Measurements from ENCODE around the gene NUP62.
"Not testable (repeated sequence)": the region's sequence is repeated elsewhere in the genome, so short reads cannot be mapped to it uniquely, and the experiment has no call there.

Gene NUP62

GRCh38 chr19:49957262-49957915 is 28.1 kb upstream of the NUP62 start:
- Mint-ChIP-seq H3K36me3 (ENCODE audit: low read depth) (no peaks in the 10 kb centered on the region), H3K9me3 (no peaks in the 10 kb centered on the region), H3K4me3 (no peak overlapping the region), H3K27ac (no peak overlapping the region), H3K27me3 (peaks cover 4% of the 10 kb centered on the region), H3K4me1 (peaks cover 1% of the 10 kb centered on the region)
- no peak for DNase-seq
- no peak for ATAC-seq

GRCh38 chr19:49956115-49956495 is 26.8 kb upstream of the NUP62 start:
- Mint-ChIP-seq H3K36me3 (ENCODE audit: low read depth) (no peaks in the 10 kb centered on the region), H3K4me3 (no peak overlapping the region), H3K9me3 (no peaks in the 10 kb centered on the region), H3K4me1 (peaks cover 1% of the 10 kb centered on the region), H3K27me3 (peaks cover 4% of the 10 kb centered on the region), H3K27ac (no peak overlapping the region)
- DNase-seq (no peak), ATAC-seq (no peak)

- H3K36me3 Mint-ChIP-seq (ENCODE audit: low read depth) = no peaks in the 10 kb centered on the region
- ATAC-seq = no peak
- no peaks in the 10 kb centered on the region for H3K9me3 Mint-ChIP-seq
- peaks cover 1% of the 10 kb centered on the region for H3K4me1 Mint-ChIP-seq
- peaks cover 2% of the 10 kb centered on the region for H3K27me3 Mint-ChIP-seq
- no peak overlapping the region for H3K4me3 Mint-ChIP-seq
- no peak for DNase-seq
- no peak overlapping the region for H3K27ac Mint-ChIP-seq
These were observed 25.6 kb upstream of the NUP62 start for GRCh38 chr19:49954933-49955332.

- ATAC-seq = no peak
- peaks cover 1% of the 10 kb centered on the region for H3K4me1 Mint-ChIP-seq
- H3K27me3 Mint-ChIP-seq = peaks cover 2% of the 10 kb centered on the region
- no peaks in the 10 kb centered on the region for H3K9me3 Mint-ChIP-seq
- no peak for DNase-seq
- H3K36me3 Mint-ChIP-seq (ENCODE audit: low read depth) = no peaks in the 10 kb centered on the region
- H3K4me3 Mint-ChIP-seq = no peak overlapping the region
- no peak overlapping the region for H3K27ac Mint-ChIP-seq
These were observed 25.0 kb upstream of the NUP62 start for GRCh38 chr19:49954092-49954829.

DNA sequence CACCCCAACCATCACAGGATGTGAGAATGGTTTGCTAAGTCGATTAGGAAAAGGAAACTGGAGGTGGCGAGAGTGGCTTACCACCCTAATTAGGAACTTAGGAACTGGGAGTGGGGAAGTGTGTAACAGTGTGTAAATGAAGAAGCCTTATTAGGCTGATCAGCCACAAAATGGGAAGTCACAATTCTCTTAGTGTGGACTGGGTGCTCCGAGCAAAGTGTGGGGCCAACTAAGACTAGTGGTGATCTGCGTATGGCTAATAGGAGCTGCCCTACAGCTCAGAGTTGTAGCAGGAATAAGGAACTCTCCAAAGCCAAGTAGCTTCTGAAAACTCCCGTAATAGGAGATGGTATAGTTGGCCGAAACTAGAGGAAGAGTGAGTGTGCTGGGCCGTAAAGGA is 24.1 kb upstream of the NUP62 start:
- no peaks in the 10 kb centered on the region for H3K9me3 Mint-ChIP-seq
- H3K4me1 Mint-ChIP-seq = peaks cover 1% of the 10 kb centered on the region
- peaks cover 2% of the 10 kb centered on the region for H3K27me3 Mint-ChIP-seq
- H3K36me3 Mint-ChIP-seq (ENCODE audit: low read depth) = no peaks in the 10 kb centered on the region
- DNase-seq (no peak), ATAC-seq (no peak)
- H3K27ac Mint-ChIP-seq = no peak overlapping the region
- no peak overlapping the region for H3K4me3 Mint-ChIP-seq

DNA sequence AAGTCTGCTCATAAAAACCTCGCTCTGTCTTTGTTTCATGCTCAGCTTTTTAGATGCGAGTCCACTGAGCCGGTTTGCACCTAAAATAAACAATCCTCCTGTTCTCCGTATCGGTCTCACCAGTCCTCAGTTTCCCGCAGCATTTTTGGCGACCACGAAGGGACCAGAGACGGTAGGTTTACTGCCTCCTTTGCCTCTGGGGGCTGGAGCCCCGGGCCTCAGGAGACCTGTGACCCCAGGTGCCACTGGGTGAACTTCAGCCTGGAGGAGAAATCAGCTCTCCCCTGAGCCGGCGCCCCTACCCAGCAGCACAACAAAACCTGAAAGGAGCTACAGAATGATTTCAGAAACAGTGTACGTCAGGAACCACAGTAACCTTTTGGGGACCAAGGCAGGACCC is 23.6 kb upstream of the NUP62 start:
- peaks cover 1% of the 10 kb centered on the region for H3K4me1 Mint-ChIP-seq
- H3K4me3 Mint-ChIP-seq = no peak overlapping the region
- DNase-seq = no peak
- no peaks in the 10 kb centered on the region for H3K36me3 Mint-ChIP-seq (ENCODE audit: low read depth)
- no peak for ATAC-seq
- H3K27me3 Mint-ChIP-seq = peaks cover 1% of the 10 kb centered on the region
- no peaks in the 10 kb centered on the region for H3K9me3 Mint-ChIP-seq
- no peak overlapping the region for H3K27ac Mint-ChIP-seq

- Mint-ChIP-seq H3K4me1 (peaks cover 1% of the 10 kb centered on the region), H3K4me3 (no peak overlapping the region), H3K9me3 (no peaks in the 10 kb centered on the region), H3K27ac (no peak overlapping the region), H3K36me3 (ENCODE audit: low read depth) (no peaks in the 10 kb centered on the region), H3K27me3 (peaks cover 2% of the 10 kb centered on the region)
- ATAC-seq (no peak), DNase-seq (no peak)
These were observed 23.2 kb upstream of the NUP62 start for GRCh38 chr19:49952479-49952836.

DNA sequence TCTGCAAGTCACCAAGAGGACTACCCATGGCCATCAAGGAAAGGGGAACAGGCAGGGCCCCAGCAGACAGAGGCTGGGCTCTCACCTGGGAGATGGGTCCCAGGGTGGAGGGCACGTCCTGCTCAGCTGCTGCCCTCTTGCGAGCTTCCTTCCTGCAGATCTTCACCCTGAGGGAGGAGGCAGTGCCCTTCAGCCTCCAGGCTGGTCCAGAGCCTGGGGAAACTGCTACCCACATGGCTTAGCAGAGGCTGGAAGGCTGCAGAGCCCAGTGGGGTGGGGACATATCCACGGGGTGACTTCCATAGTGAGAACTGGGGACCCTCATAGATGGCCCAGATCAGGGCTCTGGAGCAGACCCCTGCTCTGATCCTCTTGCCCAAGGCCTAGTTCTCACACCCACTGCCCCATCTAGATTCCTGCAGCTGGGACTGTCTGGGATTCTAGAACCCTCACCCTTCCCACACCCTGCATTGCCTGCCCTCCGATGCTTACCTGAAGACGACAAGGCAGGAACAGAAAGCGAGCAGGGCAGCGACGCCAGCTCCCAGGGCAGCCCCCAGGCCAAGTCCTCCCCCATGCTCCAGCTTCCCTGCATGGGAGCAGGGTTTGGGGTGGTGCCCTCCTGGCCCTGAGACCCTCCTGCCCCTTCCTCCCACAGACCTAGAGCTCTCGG is 22.6 kb upstream of the NUP62 start:
- Mint-ChIP-seq H3K9me3 (no peaks in the 10 kb centered on the region), H3K27me3 (peaks cover 2% of the 10 kb centered on the region), H3K27ac (no peak overlapping the region), H3K4me1 (peaks cover 1% of the 10 kb centered on the region), H3K36me3 (ENCODE audit: low read depth) (no peaks in the 10 kb centered on the region), H3K4me3 (no peak overlapping the region)
- ATAC-seq = no peak
- DNase-seq = no peak

- peaks cover 8% of the 10 kb centered on the region for H3K27me3 Mint-ChIP-seq
- H3K4me1 Mint-ChIP-seq = peaks cover 1% of the 10 kb centered on the region
- no peaks in the 10 kb centered on the region for H3K36me3 Mint-ChIP-seq (ENCODE audit: low read depth)
- H3K27ac Mint-ChIP-seq = no peak overlapping the region
- no peaks in the 10 kb centered on the region for H3K9me3 Mint-ChIP-seq
- ATAC-seq = no peak
- DNase-seq = no peak
- no peak overlapping the region for H3K4me3 Mint-ChIP-seq
These were observed 21.7 kb upstream of the NUP62 start for GRCh38 chr19:49950956-49951526.

GRCh38 chr19:49950590-49950948 is 21.3 kb upstream of the NUP62 start:
- Mint-ChIP-seq H3K27me3 (peaks cover 8% of the 10 kb centered on the region), H3K4me1 (peaks cover 1% of the 10 kb centered on the region), H3K36me3 (ENCODE audit: low read depth) (no peaks in the 10 kb centered on the region), H3K9me3 (no peaks in the 10 kb centered on the region), H3K27ac (no peak overlapping the region), H3K4me3 (no peak overlapping the region)
- DNase-seq (no peak), ATAC-seq (no peak)

DNA sequence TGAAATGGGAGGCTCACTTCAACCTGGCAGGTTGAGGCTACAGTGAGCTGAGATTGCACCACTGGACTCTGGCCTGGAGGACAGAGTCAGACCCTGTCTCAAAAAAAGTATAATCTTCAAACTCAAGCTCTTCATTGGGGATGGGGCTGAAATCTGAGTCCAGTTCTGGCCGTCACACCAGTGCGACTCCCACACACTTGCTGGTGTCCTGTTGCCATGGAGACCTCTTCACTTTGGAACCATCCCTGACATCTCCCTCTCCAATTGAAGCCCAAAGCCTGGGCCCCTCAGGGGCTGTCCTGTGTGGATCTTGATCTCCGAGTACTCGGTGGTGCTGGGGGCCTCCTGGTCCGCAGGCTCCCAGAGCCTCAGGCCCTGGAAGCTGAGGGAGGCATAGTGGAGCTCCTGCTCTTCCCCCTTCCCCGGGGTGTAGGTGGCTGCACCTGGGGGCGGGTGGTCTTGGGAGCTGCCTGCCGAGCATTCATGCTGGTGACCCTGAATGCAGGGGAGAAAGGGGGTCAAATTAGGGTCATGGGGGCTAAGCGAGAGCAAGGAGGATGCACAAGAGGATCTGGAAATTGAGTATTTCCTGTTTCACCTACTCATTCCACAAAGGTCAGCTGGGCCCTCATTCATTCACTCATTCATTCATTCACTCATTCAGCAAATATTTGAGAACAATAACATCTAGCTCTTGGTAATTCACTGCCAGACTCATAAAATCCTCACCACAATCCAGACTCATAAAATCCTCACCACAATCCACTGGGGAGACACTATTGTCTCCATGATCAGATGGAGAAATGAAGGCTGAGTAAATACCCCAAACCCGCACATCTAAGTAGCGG is 20.7 kb upstream of the NUP62 start:
- Mint-ChIP-seq H3K27me3 (peaks cover 8% of the 10 kb centered on the region), H3K4me1 (peaks cover 1% of the 10 kb centered on the region), H3K36me3 (ENCODE audit: low read depth) (no peaks in the 10 kb centered on the region), H3K27ac (no peak overlapping the region), H3K9me3 (no peaks in the 10 kb centered on the region), H3K4me3 (no peak overlapping the region)
- ATAC-seq (no peak), DNase-seq (no peak)

- H3K27ac Mint-ChIP-seq = no peak overlapping the region
- ATAC-seq = no peak
- DNase-seq = no peak
- peaks cover 18% of the 10 kb centered on the region for H3K27me3 Mint-ChIP-seq
- H3K4me3 Mint-ChIP-seq = no peak overlapping the region
- peaks cover 8% of the 10 kb centered on the region for H3K4me1 Mint-ChIP-seq
- H3K9me3 Mint-ChIP-seq = no peaks in the 10 kb centered on the region
- H3K36me3 Mint-ChIP-seq (ENCODE audit: low read depth) = no peaks in the 10 kb centered on the region
These were observed 17.1 kb upstream of the NUP62 start for GRCh38 chr19:49946415-49946814.

DNA sequence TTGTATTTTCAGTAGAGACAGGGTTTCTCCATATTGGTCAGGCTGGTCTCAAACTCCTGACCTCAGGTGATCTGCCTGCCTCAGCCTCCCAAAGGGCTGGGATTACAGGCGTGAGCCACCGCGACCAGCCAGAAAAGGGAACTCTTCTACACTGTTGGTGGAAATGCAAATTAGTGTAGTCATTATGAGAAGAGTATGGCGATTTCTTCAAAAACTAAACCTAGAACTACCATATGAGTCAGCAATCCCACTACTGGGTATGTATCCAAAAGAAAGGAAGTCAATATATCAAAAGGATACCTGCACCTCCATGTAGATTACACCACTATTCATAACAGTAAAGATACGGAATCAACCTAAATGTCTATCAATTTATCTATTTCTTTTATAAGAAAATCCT is 15.3 kb upstream of the NUP62 start:
- not testable (repeated sequence) for H3K36me3 Mint-ChIP-seq (ENCODE audit: low read depth); H3K4me1 Mint-ChIP-seq; H3K4me3 Mint-ChIP-seq; DNase-seq; H3K9me3 Mint-ChIP-seq; H3K27ac Mint-ChIP-seq
- ATAC-seq = peak; percentile 78
- peaks cover 18% of the 10 kb centered on the region for H3K27me3 Mint-ChIP-seq

DNA sequence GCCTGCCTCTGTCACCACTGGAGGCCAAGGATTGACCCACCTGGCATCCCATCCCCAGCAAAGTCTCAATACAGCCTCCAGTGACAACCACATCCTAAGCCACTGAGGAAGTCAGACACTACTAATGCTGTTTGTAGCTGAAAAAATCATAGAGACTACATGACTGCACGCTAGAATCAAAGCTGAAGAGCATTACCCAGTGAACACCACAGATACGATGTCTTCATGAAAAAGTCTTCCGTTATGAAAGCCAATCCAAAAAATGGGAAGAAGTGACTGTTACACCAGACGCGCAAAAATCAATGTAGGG is 11.1 kb upstream of the NUP62 start:
- H3K4me1 Mint-ChIP-seq = peaks cover 10% of the 10 kb centered on the region
- ATAC-seq (no peak), DNase-seq (no peak)
- no peak overlapping the region for H3K4me3 Mint-ChIP-seq
- no peak overlapping the region for H3K27ac Mint-ChIP-seq
- no peaks in the 10 kb centered on the region for H3K36me3 Mint-ChIP-seq (ENCODE audit: low read depth)
- H3K27me3 Mint-ChIP-seq = peaks cover 10% of the 10 kb centered on the region
- no peaks in the 10 kb centered on the region for H3K9me3 Mint-ChIP-seq

Data from activated naive CD8-positive, alpha-beta T cell treated with anti-CD3 and anti-CD28 coated beads, Interleukin-2, amount 50 U/mL, for 24 hours (primary cell).